CD4-positive, alpha-beta T cell treated with Interleukin-1 beta for 1 hour (primary cell): Measurements from ENCODE around the gene CEP350.

Source experiments
- DNase-seq, 2 donors: peaks; one replicate each; pipeline ENCODE4 v3.0.0-alpha.2; 2020 to 2022

CEP350 gene

DNA sequence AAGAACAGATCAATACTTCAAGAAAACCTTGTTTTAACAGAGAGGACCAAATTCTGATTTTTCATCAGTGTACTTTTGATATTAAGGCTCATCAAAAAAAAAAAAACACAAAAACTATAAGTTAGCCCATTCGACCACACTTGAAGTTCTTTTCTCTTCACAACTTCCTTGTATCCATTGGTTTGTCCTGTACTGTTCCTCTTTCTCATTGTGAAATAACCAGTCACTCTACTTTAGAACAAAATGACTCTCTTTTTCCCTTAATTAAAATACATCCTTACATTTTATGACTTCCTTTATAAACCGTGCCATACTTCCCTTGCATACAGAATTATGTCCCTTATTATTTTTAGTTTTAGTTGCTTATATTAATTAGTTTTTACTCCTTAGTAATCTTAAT is 208.4 kb downstream of the CEP350 start:
- no peak for DNase-seq
